COLO829 (cell line): ENCODE results near the gene HDGFL2.

Experiments
- DNase-seq: peaks from one replicate; pipeline ENCODE4 v3.0.0; 2012; ENCODE audit warnings: low spot score

HDGFL2 gene

DNA sequence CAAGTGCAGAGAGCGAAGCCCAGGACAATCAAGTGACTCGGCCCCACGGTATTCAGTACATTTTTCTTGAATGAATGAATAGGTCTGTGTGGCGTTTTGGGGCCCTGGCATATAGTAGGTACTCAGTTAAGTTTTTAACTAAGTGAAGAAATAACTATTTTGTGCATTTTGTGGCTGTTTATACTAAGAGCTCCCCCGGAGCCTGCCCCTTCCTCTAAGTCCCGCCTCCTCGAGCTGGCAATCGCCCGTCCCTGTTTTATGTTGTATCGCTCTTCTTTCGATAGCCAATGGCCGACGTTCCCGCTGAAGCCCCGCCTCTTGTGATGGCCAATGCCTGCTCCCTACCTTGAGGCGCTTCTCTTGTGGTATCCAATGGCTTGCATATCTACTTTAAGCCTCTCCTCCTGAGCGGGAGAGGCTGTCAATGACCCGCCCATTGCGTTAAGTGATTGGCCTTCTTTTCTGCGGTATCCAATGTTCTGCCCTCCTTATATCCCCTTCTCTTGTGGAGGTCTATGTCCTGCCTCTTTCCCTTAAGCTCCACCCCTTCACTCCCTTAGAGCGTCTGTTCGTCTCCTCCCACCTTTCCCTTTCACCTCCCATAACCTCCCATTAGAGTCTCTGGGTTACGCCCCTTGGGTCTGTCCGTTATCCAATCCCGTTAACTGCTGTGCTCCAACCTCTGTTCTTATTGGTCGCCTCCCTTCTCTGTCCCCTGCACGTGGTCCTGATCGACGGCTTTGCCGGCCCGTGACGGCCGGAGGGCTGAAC, 509 bp upstream of the HDGFL2 start:
- peak; percentile 99 for DNase-seq

DNA sequence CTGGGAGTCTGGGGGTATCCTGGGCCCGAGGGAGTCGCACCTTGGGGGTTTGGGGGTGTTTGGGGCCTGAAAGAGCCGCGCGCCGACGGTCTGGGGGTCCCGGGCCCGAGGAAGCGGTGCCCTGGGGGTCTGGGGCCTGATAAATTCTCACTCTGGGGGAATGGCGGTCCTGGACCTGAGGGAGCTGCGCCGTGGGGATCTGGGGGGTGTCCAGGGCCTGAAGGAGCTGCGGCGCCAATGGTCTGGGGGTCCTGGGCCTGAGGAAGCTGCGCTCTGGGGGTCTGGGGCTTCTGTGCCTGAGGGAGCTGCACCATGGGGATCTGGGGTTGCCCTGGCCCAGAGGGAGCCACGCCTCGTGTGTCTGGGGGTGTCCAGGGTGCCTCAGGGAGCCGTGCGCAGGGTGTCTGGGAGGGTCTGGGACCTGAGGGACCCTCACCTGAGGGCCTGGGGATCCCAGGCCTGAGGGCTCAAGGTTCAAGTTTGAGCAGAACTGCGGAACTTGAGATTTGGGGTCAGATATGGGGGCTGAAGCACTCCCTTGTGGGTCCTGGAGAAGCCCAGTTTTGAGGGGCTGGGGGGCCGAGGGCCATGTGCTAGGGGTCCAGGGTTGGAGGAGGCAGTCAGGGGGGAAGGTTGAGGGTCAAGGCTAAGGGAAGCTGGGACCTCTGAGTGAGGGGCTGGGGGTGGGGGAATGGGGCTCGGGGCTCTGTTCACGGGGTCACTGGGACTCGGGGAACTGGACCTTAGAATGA, 1.1 kb downstream of the HDGFL2 start:
- DNase-seq, result no peak

- no peak for DNase-seq
These were observed 1.8 kb downstream of the HDGFL2 start for GRCh38 chr19:4473763-4474513.

DNA sequence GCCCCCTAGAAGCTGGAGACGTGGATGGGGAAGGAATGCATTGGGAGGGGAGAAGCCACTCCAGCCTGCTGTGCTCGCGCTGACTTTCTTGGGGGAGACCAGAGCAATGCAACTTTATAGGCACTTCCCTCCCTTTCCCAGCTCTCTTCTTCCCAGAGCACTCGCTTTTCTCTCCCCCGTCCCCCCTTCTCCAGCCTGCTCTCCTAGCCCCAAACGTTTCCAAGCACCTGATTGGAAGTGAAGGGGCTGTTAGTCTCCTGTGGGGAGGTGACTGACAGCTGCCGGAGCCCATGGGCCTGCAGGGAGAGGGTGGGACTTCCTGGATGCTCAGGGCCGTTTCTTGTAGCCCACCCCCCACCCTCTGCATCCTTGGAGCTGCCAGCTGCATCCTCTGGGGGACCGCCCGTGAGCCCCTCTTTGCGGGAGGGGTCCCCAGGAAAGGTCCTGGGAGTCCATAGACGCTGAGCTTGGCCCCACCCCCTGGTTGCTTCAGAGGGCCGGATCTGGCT, 2.5 kb downstream of the HDGFL2 start:
- DNase-seq, result peak; percentile 13

DNA sequence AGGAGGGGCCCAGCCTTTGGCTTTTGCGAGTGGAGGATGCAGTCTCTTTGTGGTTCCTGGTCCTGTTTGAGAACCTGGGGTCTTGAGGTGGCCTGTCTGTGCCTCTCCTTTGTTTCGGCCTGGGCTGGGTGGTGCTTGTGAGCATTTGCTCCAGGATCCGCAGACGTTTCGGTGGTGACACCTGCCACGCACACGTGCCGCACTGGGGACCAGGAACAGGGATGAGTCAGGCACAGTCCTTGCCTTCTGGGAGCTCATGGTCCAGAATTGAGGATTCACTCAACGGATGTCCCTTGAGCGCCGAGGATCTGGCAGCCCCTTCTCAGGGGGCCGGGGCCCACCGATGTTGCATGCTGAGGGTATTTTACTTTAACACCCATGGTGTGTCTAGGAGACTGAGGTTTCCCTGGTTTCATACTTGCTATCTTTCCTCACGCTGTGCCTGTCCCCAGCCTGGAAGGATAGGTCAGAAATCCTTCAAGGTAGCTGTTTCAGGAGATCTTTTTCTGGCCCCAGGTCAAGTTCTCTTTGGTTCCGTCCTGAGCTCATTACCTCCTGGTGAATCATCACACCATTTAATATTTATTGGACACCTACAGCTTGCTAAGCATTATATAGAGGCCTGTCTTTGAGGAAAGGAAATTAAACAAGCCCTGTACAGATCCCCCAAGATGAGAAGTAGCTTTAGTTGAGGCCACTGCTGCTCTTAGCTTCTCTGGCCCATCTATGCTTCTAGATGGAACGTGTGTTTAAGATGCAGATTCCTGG, 5.1 kb downstream of the HDGFL2 start:
- DNase-seq, result no peak

GRCh38 chr19:4482721-4483364, 10.7 kb downstream of the HDGFL2 start:
- no peak for DNase-seq

DNA sequence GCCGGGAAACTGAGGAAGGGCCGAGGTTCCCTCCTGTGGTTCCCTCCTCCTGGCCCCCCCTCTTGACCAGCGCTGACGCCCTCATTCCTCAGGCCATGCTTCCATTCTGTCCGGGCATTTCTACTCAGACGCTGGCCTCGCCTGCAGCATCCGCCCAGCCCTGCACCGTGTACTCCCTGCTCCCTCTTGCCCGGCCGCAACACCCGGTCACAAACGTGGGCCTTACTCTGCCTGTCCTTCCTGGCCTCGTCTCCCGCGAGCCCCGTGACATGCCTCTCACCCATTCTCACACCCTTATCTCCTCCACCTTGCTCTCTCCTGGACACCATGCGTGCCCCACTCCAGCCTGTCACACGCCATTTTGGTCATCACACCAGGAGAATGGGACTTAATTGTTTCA, 11.3 kb downstream of the HDGFL2 start:
- DNase-seq, result no peak

DNA sequence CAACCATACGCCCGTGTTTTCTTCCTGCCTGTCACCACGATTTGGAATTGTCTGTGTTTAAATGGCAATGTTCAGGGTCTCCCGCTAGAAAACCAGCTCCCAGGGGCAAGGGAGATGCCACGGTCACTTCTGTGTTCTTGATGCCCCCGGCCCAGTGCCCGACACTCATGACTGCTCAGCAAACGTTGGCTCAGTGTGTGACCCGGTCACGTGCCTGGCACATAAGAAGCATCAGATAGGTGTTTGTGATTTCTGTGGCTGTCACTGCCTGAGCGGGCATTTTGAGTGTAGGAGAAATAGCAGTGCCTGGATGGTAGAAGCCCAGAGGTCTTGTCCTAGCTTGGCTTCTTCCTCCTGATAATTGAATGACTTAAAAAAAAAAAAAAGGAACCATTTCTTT, 15.5 kb downstream of the HDGFL2 start:
- no peak for DNase-seq

- DNase-seq, result no peak
These were observed 16.4 kb downstream of the HDGFL2 start for GRCh38 chr19:4488496-4488895.

- DNase-seq, result no peak
These were observed 19.3 kb downstream of the HDGFL2 start for GRCh38 chr19:4491446-4491845.

DNA sequence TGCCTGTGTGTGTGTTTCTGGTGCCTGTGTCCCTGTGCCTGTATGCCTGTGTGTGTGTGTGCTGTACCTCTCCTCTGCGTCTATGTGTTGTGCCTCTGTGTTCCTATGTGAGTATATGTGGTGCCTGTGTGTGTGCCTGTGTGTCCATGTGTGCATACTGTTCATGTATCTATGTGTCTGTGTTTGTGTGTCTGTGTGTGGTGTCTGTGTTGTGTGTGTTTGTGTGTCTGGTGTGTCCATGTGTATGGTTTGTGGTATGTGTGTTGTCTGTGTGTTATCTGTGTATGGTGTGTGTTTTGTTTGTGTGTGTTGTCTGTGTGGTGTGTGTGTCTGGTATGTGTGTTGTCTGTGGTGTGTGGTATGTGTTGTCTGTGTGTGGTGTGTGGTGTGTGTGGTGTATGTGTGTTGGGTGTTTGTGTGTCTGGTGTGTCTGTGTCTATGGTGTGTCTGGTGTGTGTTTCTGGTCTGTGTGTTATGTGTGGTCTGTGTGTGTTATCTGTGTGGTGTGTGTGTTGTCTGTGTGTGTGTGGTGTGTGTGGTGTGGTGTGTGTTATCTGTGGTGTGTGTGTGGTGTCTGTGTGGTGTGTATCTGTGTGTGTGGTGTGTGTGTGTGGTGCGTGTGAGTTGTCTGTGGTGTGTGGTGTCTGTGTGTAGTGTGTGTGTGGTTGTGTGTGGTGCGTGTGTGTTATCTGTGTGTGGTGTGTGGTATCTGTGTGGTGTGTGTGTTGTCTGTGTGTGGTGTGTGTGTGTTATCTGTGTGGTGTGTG, 20.4 kb downstream of the HDGFL2 start:
- no peak for DNase-seq

GRCh38 chr19:4493104-4493928, 21.2 kb downstream of the HDGFL2 start:
- DNase-seq, result no peak

DNA sequence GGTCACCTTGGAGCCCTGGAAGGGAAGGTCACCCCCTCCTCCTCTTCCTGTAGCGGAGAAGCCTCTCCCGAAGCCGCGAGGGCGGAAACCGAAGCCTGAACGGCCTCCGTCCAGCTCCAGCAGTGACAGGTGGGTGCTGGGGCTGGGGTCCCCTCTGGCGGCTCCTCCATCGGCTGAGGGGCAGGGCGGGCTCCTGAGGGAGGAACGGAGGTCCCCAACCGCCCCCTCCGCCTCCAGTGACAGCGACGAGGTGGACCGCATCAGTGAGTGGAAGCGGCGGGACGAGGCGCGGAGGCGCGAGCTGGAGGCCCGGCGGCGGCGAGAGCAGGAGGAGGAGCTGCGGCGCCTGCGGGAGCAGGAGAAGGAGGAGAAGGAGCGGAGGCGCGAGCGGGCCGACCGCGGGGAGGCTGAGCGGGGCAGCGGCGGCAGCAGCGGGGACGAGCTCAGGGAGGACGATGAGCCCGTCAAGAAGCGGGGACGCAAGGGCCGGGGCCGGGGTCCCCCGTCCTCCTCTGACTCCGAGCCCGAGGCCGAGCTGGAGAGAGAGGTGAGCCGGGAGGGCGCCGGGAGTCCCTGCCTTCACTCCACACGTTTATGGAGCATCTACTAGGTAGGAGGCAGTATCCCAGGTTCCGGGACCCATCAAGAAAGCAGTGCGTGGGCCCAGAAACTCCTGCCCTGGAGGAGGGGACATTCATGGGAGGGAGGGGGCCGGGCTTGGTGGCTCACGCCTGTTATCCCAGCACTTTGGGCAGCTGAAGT, 22.0 kb downstream of the HDGFL2 start:
- DNase-seq, result no peak

DNA sequence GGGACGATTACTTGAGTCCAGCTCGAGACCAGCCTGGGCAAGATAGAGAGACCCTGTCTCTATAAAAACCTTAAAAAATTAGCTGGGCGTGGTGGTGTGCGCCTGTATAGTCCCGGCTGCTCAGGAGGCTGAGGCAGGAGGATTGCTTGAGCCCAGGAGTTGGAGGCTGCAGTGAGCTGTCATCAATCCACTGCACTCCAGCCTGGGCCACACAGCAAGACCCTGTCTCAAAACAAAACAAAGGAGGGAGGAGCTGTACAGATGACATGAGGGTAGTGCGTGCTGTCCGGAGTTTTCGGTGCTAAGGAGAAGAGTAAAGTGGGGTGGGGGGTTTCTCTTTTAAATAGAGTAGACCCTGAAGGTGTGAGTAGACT, 22.6 kb downstream of the HDGFL2 start:
- no peak for DNase-seq

DNA sequence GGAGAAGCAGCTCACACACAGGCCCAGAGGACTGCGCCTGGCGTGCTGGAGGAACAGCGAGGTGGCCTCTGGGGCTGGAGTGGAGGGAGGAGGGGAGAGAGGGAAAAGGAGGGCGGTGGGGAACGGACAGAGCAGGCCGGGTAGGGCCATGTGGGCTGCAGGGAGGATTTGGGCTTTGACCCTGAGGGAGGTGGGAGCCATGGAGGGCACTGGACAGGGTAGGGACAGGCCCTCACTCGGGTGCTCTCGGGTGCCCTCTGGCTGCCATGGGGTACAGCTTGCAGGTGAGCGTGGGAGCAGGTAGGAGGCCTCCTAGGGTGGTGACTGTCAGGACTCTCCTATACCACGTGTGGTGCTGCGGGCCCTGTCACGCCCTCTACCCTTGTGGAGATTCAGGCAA, 23.4 kb downstream of the HDGFL2 start:
- DNase-seq, result no peak

- DNase-seq, result no peak
These were observed 24.2 kb downstream of the HDGFL2 start for GRCh38 chr19:4496304-4496703.

GRCh38 chr19:4497770-4498389, 25.8 kb downstream of the HDGFL2 start:
- DNase-seq, result no peak

- no peak for DNase-seq
These were observed 26.6 kb downstream of the HDGFL2 start for GRCh38 chr19:4498694-4499093.

GRCh38 chr19:4499318-4499717, 27.2 kb downstream of the HDGFL2 start:
- DNase-seq, result no peak
